ENCODE measurements around the gene IGF2R.
"Not testable (repeated sequence)": the region's sequence is repeated elsewhere in the genome, so short reads cannot be mapped to it uniquely, and the experiment has no call there.

IGF2R gene

DNA sequence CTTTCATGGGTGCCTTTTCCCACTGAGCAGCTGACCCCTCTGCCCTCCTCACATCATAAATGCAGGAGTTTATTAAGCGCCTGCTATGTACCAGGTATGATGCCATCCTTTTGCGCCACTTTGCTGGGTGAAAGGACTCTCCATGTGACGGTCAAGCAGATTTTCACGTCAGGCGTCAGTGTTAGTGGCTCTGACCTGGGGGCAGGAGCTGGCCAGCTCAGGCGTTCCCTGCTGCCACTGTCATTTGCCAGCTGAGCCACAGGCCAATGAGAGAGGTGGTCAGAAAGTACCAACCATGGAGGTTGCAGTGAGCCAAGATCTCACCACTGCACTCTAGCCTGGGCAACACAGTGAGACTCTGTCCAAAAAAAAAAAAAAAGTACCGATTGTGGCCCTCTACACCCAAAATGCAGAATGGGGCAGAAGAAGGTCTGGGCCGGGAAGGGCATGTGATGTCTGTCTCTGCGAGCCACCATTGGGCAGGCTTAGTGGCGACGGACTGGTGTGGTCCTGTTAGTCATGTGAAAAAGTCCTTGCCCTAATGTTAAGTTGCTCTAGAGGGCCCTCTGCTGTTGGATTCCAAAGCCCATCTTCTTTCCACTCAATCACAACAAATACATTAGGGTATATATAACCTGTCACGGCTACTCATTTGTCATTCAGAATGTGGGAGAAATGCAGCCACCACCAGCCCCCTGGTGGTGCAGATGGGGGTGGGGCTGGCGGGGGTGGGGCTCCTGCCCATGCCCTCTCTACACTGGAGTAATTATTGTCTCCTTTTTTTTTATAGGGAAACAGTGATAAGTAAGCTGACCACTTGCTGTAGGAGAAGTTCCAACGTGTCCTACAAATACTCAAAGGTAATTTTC, 134.3 kb downstream of the IGF2R start:
- peak; percentile 30 for DNase-seq

DNA sequence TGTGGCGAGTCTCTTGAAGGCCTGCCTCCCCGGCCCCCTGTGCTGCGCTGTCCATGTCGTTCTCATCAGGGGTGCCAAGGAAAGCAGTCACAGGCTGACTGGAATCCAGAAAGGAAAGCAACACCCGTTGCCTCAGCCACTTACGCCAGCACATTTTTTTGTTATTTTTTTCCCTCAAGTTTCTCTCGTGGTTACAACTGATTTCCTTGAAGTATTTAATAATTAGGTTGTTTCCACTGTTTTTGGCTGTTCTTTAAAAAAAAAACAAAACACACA, 134.9 kb downstream of the IGF2R start:
- DNase-seq, result no peak

DNA sequence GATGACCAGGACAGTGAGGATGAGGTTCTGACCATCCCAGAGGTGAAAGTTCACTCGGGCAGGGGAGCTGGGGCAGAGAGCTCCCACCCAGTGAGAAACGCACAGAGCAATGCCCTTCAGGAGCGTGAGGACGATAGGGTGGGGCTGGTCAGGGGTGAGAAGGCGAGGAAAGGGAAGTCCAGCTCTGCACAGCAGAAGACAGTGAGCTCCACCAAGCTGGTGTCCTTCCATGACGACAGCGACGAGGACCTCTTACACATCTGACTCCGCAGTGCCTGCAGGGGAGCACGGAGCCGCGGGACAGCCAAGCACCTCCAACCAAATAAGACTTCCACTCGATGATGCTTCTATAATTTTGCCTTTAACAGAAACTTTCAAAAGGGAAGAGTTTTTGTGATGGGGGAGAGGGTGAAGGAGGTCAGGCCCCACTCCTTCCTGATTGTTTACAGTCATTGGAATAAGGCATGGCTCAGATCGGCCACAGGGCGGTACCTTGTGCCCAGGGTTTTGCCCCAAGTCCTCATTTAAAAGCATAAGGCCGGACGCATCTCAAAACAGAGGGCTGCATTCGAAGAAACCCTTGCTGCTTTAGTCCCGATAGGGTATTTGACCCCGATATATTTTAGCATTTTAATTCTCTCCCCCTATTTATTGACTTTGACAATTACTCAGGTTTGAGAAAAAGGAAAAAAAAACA, 136.1 kb downstream of the IGF2R start:
- DNase-seq, result no peak

DNA sequence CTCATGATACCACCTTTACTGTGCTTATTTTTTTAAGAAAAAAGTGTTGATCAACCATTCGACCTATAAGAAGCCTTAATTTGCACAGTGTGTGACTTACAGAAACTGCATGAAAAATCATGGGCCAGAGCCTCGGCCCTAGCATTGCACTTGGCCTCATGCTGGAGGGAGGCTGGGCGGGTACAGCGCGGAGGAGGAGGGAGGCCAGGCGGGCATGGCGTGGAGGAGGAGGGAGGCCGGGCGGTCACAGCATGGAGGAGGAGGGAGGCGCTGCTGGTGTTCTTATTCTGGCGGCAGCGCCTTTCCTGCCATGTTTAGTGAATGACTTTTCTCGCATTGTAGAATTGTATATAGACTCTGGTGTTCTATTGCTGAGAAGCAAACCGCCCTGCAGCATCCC, 137.1 kb downstream of the IGF2R start:
- no peak for DNase-seq

DNA sequence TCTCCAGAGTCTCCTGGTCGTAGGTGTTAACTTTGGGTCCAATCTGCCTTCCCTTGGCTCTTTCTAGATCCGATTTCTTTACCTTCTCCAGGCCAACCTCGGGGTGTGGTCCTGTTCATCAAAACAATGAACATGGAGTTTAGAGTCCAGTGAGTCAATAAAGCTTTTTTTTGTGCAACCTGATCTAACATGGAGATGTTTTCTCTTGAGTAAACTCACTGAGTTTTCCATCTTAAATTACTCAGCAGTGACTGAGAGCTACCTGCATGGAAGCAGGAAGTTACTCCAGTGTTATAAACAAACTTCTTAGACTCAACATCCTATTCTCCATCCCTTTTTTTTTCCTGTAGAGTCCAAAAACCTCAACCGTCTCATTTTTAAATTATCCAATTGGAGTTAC, 137.8 kb downstream of the IGF2R start:
- DNase-seq, result no peak

DNA sequence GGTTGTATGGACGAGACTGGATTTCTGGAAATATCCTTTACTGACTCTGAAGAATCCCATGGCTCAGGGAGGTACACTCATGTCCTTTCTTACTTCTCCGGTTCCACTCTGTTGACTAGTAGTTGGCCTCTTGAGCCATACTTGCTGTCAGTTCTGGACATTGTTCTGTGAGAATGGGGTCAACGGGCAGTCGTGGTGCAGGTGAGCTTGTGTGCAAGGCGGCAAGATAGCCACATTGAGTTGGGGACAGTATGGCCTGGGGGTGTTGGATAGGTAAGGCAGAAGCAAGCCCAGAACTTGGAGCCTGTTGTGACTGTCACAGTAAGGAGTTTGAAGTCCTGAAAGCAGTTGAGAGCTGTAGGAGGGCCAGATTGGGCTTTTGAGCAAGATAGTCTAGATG, 139.2 kb downstream of the IGF2R start:
- DNase-seq, result no peak

DNA sequence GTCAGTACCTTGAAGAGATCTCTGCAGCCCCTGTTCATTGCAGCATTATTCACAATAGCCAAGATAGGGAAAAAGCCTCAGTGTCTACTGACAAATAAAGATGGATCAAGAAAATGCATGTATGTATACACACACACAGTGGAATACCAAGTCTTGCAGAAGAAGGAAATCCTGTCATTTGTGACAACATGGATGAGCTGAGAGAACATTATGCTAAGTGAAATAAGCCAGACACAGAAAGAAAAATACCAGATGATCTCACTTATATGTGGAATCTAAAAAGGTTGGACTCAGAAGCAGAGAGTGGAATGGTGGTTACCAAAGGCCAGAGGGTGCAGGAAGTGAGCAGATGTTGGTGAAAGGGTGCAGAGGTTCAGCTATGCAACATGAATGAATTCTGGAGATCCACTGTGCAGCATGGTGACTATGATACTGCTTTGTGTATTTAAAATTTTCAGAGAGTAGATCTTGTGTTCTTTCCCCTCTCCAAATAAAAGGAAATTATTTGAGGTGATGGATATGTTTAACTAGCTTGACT, 141.8 kb downstream of the IGF2R start:
- no peak for DNase-seq

DNA sequence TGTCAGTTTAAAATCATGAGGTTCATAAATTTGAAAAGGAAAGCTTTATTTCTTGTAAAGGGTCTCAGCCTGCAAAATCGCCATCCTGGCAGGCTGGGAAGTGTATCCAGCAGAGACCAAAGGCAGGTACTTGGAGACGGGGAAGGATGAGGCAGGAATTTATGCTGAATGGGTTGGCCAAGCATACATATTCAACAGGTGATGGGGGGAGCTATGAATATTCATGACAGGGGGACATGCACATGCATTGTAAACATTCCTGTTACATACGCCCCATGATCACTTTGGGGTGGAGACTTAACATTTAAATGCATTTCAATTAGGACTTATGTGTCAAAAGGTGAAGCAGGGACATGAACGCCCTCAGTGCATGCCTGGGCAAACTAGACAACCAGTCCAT, 142.9 kb downstream of the IGF2R start:
- no peak for DNase-seq

DNA sequence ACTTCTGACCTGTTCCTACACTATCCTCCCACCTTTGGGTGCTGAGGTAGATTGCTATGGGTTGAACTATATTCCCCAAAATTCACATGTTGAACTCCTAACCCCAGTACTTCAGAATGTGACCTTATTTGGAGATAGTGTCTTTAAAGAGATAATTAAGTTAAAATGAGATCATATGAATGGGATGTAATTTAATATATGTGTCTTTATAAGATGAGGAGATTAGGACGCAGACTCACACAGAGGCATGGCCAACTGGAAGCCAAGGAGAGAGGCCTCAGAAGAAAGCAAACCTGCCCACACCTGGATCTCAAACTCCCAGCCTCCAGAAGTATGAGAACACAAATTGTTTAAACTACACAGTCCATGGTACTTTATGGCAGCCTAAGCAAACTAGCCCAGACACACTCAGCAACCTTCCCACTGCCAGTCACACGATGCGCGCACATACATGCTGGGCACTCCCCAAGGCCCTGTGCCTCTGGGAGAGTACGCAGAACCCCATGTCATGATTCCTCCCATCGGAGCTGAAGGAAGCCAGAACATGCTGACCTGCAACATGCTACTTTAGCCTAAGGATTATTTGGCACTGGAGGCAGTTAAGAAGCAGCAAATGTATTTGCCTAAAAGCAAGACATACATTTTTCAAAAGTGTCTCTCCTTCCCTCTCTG, 143.9 kb downstream of the IGF2R start:
- no peak for DNase-seq

DNA sequence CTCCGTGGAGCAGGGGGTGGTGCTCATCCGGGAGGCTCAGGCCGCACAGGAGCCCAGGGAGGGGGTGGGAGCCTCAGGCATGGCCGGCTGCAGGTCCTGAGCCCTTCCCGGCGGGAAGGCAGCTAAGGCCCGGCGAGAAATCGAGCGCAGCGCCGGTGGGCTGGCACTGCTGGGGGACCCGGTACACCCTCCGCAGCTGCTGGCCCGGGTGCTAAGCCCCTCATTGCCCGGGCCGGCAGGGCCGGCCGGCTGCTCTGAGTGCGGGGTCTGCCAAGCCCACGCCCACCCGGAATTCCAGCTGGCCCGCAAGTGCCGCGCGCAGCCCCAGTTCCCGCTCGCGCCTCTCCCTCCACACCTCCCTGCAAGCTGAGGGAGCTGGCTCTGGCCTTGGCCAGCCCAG, 145.7 kb downstream of the IGF2R start:
- not testable (repeated sequence) for DNase-seq

DNA sequence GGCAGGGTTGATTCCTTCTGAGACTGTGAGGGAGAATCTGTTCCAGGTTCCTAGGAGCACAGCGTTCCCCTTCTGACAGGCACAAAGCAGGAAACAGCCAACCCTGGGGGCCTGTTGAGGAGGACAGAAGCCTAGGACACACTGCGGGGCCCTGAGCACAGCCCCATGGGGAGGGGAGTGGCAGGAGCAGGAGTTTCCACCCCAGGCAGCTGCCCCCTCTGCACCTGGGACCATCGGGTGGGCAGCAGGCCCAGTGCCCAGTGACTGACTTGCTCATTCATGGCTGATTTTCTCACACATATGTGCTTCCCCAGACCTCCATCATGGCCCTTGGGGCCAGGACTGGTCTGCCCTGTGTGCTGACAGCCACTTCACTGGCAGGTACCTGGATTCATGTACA, 146.5 kb downstream of the IGF2R start:
- DNase-seq, result no peak

DNA sequence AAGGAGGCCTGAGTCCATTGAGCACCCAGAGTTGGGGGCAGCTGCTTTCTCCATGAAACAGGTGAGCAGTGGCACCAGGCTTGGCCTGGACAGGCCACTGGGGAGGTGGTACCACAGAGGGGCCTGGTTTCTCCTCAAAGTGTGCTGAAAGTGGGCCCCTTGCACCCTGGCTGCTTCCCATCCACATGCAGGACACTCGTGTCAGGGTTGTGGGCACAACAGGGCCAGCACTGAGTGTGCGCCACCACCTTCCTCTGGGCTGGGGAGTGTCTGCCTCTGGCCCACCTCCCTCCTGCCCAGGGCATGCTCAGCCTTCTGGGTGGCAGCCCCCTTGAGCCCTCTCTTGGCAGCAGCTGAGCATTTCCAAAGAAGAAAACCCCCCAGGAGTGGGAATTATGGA, 147.5 kb downstream of the IGF2R start:
- no peak for DNase-seq

DNA sequence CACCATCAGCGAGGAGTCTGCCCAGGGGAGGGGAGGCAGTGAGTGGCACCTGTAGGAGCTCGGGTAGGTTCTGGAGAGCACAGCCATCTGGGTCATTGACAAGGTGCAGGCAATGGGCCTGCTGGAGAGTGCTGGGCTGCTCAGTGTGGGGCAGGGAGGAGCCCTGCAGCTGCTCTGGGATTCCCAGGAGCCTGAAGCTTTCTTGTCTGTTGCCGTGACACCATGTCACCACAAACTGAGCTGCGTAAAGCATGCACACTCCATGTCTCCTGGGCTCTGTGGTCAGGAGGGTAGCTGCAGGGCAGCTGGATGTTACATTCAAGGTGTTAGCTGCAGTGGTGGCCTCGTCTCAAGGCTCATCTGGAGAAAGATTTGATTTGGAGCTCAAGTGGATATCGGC, 148.3 kb downstream of the IGF2R start:
- no peak for DNase-seq

DNA sequence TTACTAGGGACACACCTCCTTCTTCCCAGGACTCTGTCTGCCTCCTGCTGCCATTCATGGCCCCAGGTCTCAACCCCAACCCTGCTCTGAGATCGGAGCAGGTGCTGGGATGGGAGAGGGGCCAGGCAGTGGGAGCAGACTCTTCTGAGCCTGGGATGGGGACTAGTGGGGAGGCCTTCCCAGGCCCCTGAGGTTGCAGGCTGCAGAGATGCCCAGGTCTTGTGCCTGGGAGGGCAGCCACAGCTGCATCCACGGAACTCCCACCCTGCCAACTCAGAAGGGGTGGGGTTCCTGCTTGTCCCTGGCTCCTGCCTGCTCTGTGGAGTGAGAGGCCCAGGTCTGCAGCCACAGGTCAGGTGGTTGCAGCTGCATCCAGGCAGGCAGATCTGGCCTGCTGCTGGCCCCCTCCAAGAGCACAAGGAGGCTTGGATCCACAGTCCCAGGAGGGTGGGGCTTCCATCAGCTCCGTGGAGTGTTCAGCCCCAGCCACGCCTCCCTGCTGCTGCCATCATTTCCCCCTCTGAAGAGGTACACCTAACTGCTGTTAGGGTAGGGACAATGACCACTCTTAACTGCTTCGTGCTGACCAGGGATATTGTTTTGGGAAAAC, 149.8 kb downstream of the IGF2R start:
- no peak for DNase-seq

DNA sequence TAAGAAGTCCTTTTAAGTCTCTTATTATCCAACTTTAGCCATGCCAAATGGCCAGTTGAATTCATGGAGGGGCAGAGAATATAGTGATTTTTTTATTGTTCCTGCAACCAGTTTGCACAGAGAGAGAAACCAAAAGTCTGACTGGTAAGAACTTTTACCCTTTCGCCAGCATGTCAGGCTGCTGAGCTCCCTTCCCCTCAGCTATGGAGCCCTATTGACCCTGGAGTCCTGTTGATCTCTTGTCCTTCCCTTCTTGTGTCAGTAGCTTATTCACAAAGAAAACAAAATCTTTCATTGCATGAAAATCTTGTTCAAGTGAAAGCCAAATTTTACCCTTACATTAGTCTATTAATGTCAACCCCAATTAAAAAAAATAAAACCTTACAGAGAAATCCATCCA, 151.2 kb downstream of the IGF2R start:
- DNase-seq, result no peak

DNA sequence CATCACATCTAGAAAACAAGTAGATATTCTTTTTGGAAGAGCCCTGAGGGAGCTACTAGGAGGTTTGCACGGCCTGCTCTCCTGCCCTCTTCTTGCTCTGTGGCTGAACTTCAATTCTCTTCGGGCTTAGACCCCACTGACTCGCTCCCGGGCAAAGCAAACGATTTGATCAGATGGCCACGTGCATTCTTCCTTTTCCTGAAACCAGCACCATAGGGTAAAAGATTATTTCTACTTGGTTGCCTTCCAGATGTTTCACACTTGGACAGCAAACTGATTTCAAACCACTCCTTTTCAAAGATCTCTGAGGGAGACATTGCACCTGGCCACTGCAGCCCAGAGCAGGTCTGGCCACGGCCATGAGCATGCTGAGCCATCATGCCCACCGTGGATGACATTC, 152.7 kb downstream of the IGF2R start, which contains the start of gene SLC22A1:
Gene SLC22A1, plus strand, starts transcription at position 258 of the 400 bp plus-strand sequence. Its CDS starts 121 bp downstream, at position 379.
- DNase-seq, result no peak

DNA sequence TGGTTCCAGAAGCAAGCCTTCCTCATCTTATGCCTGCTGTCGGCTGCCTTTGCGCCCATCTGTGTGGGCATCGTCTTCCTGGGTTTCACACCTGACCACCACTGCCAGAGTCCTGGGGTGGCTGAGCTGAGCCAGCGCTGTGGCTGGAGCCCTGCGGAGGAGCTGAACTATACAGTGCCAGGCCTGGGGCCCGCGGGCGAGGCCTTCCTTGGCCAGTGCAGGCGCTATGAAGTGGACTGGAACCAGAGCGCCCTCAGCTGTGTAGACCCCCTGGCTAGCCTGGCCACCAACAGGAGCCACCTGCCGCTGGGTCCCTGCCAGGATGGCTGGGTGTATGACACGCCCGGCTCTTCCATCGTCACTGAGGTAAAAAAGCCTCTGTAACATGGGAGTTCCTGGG, 153.1 kb downstream of the IGF2R start:
- no peak for DNase-seq

DNA sequence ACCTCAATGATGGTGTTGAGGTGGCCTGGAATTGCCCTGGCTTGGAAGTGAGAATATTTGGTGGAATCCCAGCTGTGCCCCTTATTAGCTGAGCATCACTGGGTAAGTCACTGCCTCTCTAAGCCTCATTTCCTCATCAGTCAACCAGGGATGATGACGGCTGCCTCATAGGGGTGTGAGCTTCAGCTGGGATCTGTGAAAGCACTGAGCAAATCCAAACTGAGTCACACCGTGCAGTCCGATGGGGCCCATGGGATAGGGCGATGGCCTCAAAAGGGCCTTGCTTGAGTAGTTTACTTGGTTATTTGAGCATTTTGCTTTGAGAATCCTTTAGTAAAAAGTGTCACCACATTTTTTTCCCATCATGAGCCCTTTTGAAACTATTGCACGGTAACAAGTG, 153.9 kb downstream of the IGF2R start:
- no peak for DNase-seq

DNA sequence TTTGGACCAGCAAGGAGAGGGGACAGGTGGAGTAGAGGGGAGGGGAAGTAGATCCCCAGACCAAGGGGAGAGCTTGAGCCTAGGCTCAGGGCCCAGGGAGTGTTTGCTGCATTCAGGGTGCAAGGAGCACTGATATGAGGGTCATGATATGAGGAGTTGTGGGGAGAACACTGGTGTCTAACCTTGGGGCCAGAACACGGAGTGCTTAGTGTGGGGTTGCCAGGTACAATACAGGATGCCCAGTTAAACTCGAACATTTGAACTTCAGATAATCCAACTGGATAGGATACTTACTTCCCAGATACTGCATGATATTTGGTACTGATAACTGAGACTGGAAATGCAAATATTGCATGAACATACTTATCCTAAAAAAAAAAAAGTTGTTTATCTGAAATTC, 155.1 kb downstream of the IGF2R start:
- DNase-seq, result no peak

DNA sequence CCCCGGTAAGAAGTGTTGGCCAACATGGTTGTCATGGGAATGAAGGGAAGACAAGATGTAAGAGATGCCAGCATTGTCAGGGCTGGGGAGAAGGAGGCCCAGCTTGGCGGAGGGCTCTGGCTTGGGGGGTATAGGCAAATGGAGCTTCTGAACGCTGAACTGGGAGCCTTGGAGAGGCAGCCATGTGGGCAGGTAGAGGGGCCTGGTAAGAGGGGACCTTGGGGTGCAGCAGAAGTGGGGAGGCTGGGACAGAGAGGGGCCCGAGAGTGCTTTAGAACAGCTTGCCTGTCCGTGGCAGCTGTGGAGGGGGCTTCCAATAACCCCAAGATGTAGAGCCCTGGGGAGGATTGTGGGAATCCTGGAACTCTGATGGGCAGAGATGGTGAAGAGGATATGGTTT, 155.7 kb downstream of the IGF2R start:
- no peak for DNase-seq

DNA sequence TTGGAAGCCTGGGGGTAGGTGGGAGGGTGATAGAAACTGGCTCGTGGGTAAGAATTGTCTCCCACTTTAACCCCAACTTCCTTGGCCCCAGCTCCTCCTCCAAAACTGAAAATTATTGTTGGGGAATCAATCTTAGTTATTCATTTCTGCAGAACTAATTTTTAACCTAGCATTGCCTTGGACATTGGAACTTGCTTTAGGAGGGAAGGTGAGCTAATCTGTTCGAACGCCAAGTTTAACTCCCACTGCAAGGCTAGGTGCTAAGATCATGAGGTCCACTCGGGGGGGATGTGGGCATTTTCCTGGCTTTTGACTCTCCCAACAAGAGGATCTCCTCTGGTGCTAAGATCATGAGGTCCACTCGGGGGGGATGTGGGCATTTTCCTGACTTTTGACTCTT, 156.2 kb downstream of the IGF2R start:
- DNase-seq, result not testable (repeated sequence)

DNA sequence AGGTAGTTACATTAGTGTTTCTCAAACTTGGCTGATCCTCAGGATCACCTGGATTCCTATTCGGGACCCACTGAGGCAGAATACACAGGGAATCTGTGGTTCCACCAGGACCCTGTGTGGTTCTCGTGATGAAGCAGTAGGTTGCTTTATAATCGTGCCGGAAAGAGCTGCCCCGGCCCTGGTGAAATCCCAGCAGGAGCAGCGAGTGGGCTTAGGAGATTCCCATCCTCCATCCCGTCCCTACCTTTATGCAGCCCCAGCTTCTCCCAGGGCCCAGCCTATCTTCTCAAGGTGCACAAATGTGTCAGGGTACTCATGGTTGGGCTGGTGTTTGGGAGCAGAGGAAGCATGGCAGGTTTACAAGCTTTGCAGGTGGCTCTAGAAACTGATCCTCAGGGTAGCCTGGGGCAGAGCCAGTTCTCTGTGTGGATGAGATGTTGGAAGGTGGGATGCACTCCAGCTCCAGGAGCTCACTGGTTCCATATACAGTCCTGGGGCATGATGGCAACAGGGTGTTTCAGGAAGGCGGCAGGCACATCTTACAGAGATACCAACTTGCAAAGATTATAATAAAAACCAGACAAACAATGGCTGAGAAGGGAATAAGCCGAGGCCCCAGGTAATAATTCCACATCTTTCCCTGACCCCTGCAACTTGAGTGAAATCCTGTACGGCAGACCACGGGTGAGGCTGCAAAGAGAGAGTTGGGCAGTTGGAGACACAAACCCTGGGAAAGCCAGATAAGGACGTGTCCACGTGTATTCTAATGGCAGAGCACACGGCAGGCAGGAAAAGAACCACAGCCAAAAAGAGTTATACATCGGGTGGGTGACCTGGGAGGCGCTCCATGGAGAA, 158.6 kb downstream of the IGF2R start:
- no peak for DNase-seq

Data from eye (tissue), 1 donor.